MG63 (cell line): ENCODE measurements around the gene METTL25. TPM values are rescaled to one million over a fixed set of nuclear protein-coding genes. Genes with fewer than 3 reads are reported as not detected.

Experiments
- DNase-seq: peaks from one replicate; pipeline ENCODE4 v3.0.0-alpha.2; 2020
- H3K27me3 ChIP-seq: fragments of 250-450 bp; sonication (Bioruptor Pico); 2 replicates; pipeline ENCODE4 v1.5.1; 2020; ENCODE audit warnings: mild to moderate bottlenecking, moderate library complexity
- H3K36me3 ChIP-seq: fragments of 250-450 bp; sonication (Bioruptor Pico); 2 replicates; pipeline ENCODE4 v1.5.1; 2020; ENCODE audit warnings: mild to moderate bottlenecking, moderate library complexity
- H3K4me3 ChIP-seq: fragments of 250-450 bp; sonication (Bioruptor Pico); 2 replicates; pipeline ENCODE4 v1.5.1; 2020; ENCODE audit warnings: mild to moderate bottlenecking, moderate library complexity
- H3K9me3 ChIP-seq: fragments of 250-450 bp; sonication (Bioruptor Pico); 2 replicates; pipeline ENCODE4 v1.5.1; 2020; ENCODE audit warnings: mild to moderate bottlenecking, moderate library complexity
- total RNA-seq: library from RNA; depleted of rRNA; stranded (reverse); fragments of >200 nt; shearing (Covaris generic); gene quantifications from 2 replicates; pipeline ENCODE4 v1.2.3, GENCODE V29; 2014; ENCODE audit warnings: low replicate concordance; rRNA removed

Gene METTL25
- total RNA-seq, 1 experiment from 2014 or later = 4.0 TPM

- Histone ChIP-seq H3K27me3 (no peaks in the 10 kb centered on the region), H3K36me3 (no peaks in the 10 kb centered on the region), H3K4me3 (no peak overlapping the region), H3K9me3 (no peaks in the 10 kb centered on the region)
- no peak for DNase-seq
Measured at GRCh38 chr12:82527165-82527780, 168.9 kb downstream of the METTL25 start.

Other genes starting within 250 kb of the METTL25 start
- gene CCDC59, start 142 bp upstream of the METTL25 start, total RNA-seq = 54.6 and 142 TPM in 2 replicates